Astrocyte (in vitro differentiated cells and primary cell): ENCODE measurements around the gene PTRH1. TPM values are rescaled to one million over a fixed set of nuclear protein-coding genes. Genes with fewer than 3 reads are reported as not detected.

Source experiments
- DNase-seq: peaks from one replicate; pipeline ENCODE4 v3.0.0-alpha.2; 2010; ENCODE audit warnings: low read depth
- FAIRE-seq: peaks from 2 replicates; lab custom pipeline; 2011; peaks lifted over from hg19 to GRCh38; lab: Jason Lieb, UNC
- H2AFZ ChIP-seq: 2 replicates; pipeline ENCODE4 v1.6.0; 2012; ENCODE audit warnings: low read depth, low read length, inconsistent platforms
- H3K27ac ChIP-seq: 2 replicates; pipeline ENCODE4 v1.5.1; 2011; ENCODE audit warnings: low read depth, low read length, inconsistent platforms
- H3K27me3 ChIP-seq: 2 replicates; pipeline ENCODE4 v1.6.0; 2011; ENCODE audit warnings: low read length, inconsistent platforms; ENCODE audit not compliant: insufficient read depth
- H3K36me3 ChIP-seq: 2 replicates; pipeline ENCODE4 v1.5.1; 2011; ENCODE audit warnings: low read length, inconsistent platforms; ENCODE audit not compliant: insufficient read depth
- H3K4me1 ChIP-seq: 2 replicates; pipeline ENCODE4 v1.5.1; 2011; ENCODE audit warnings: low read length, inconsistent platforms; ENCODE audit not compliant: insufficient read depth
- H3K4me2 ChIP-seq: 2 replicates; pipeline ENCODE4 v1.6.0; 2012; ENCODE audit warnings: low read length, inconsistent platforms
- H3K4me3 ChIP-seq: 2 replicates; pipeline ENCODE4 v1.5.1; 2011; ENCODE audit warnings: low read depth, mild to moderate bottlenecking, low read length, inconsistent platforms; ENCODE audit not compliant: insufficient read depth
- H3K79me2 ChIP-seq: 2 replicates; pipeline ENCODE4 v1.6.0; 2012; ENCODE audit warnings: mild to moderate bottlenecking, low read length, inconsistent platforms; ENCODE audit not compliant: insufficient read depth
- H3K9ac ChIP-seq: 2 replicates; pipeline ENCODE4 v1.6.0; 2012; ENCODE audit warnings: mild to moderate bottlenecking, low read length, inconsistent platforms
- H3K9me3 ChIP-seq: 2 replicates; pipeline ENCODE4 v1.5.1; 2012; ENCODE audit warnings: low read depth, mild to moderate bottlenecking, low read length, inconsistent platforms; ENCODE audit not compliant: insufficient read depth
- H4K20me1 ChIP-seq: 2 replicates; pipeline ENCODE4 v1.6.0; 2012; ENCODE audit warnings: low read length, inconsistent platforms; ENCODE audit not compliant: insufficient read depth
- H3K27ac Mint-ChIP-seq: one replicate; pipeline ENCODE4 v1.8.0; 2021; ENCODE audit warnings: mild to moderate bottlenecking, mixed read lengths; ENCODE audit not compliant: unreplicated experiment
- H3K27me3 Mint-ChIP-seq: one replicate; pipeline ENCODE4 v1.8.0; 2021; ENCODE audit warnings: low read depth, mixed read lengths; ENCODE audit not compliant: unreplicated experiment
- H3K36me3 Mint-ChIP-seq: one replicate; pipeline ENCODE4 v1.8.0; 2021; ENCODE audit warnings: low read depth, mixed read lengths; ENCODE audit not compliant: unreplicated experiment
- H3K4me1 Mint-ChIP-seq: one replicate; pipeline ENCODE4 v1.8.0; 2021; ENCODE audit warnings: low read depth, mixed read lengths; ENCODE audit not compliant: unreplicated experiment
- H3K4me3 Mint-ChIP-seq: one replicate; pipeline ENCODE4 v1.8.0; 2021; ENCODE audit warnings: mild to moderate bottlenecking, moderate library complexity, mixed read lengths; ENCODE audit not compliant: unreplicated experiment
- H3K9me3 Mint-ChIP-seq: one replicate; pipeline ENCODE4 v1.8.0; 2021; ENCODE audit warnings: mild to moderate bottlenecking, mixed read lengths; ENCODE audit not compliant: unreplicated experiment
- CTCF ChIP-seq: IDR thresholded peaks from 2 replicates; pipeline ENCODE4 v1.5.1; 2011; ENCODE audit warnings: low read depth, mild to moderate bottlenecking, inconsistent platforms, low read length, moderate library complexity; ENCODE audit not compliant: insufficient read depth
- EZH2 ChIP-seq: IDR thresholded peaks from 2 replicates; pipeline ENCODE4 v1.6.1; 2012; ENCODE audit warnings: mild to moderate bottlenecking, low read length, inconsistent platforms; ENCODE audit not compliant: insufficient read depth
- total RNA-seq: library from RNA; stranded (reverse); gene quantifications from 2 replicates; pipeline ENCODE4 v1.2.1, GENCODE V29; 2021

The PTRH1 gene
- total RNA-seq, 1 donor from 2014 or later: 9.9 TPM

- H3K36me3 Mint-ChIP-seq: no peaks in the 10 kb centered on the region
- DNase-seq (peak; percentile 85), FAIRE-seq (no peak)
- H3K9me3 Mint-ChIP-seq: no peaks in the 10 kb centered on the region
- Histone ChIP-seq H3K4me3 (peak within 1 kb of the TSS; percentile 59), H3K9me3 (no peaks in the 10 kb centered on the region), H3K4me1 (peaks cover 11% of the 10 kb centered on the region), H3K36me3 (no peaks in the 10 kb centered on the region), H4K20me1 (peaks cover 5% of the 10 kb centered on the region), H3K9ac (peak within 1 kb of the TSS; percentile 77), H3K27me3 (no peaks in the 10 kb centered on the region), H2AFZ (peak within 1 kb of the TSS; percentile 87), H3K79me2 (peaks cover 6% of the 10 kb centered on the region), H3K4me2 (peak within 1 kb of the TSS; percentile 85), H3K27ac (peak within 1 kb of the TSS; percentile 54)
- TF ChIP-seq CTCF: peak; percentile 90
- no peak for TF ChIP-seq EZH2
- peaks cover 5% of the 10 kb centered on the region for H3K27me3 Mint-ChIP-seq
- peak within 1 kb of the TSS; percentile 85 for H3K27ac Mint-ChIP-seq
- H3K4me1 Mint-ChIP-seq: peaks cover 2% of the 10 kb centered on the region
- H3K4me3 Mint-ChIP-seq: peak within 1 kb of the TSS; percentile 83
These were observed 19.5 kb upstream of the PTRH1 start, which contains the start of gene TOR2A for GRCh38 chr9:127734747-127735529. Gene TOR2A, minus strand, starts transcription at chr9:127735294. Its CDS starts 24 bp downstream, at chr9:127735270.

GRCh38 chr9:127734247-127734746 is 18.8 kb upstream of the PTRH1 start:
- H3K9me3 Mint-ChIP-seq: peaks cover under 1% of the 10 kb centered on the region

More at GRCh38 chr9:127734247-127734746, 18.8 kb upstream of the PTRH1 start:
- Histone ChIP-seq H3K9ac (peak overlapping the region; percentile 77), H3K79me2 (peaks cover 6% of the 10 kb centered on the region), H4K20me1 (peaks cover 5% of the 10 kb centered on the region), H3K27me3 (no peaks in the 10 kb centered on the region), H3K9me3 (no peaks in the 10 kb centered on the region), H3K27ac (peak overlapping the region; percentile 54), H3K4me3 (peak overlapping the region; percentile 59), H3K36me3 (no peaks in the 10 kb centered on the region), H2AFZ (peak overlapping the region; percentile 87), H3K4me1 (peaks cover 11% of the 10 kb centered on the region), H3K4me2 (peak overlapping the region; percentile 85)
- Mint-ChIP-seq H3K27me3 (peaks cover 6% of the 10 kb centered on the region), H3K4me1 (peaks cover 2% of the 10 kb centered on the region), H3K36me3 (no peaks in the 10 kb centered on the region), H3K27ac (no peak overlapping the region), H3K4me3 (peak overlapping the region; percentile 82)
- DNase-seq: no peak
- no peak for FAIRE-seq
- TF ChIP-seq CTCF (no peak), EZH2 (no peak)
